ENCODE data around the gene CGRRF1. TPM values are rescaled to one million over a fixed set of nuclear protein-coding genes. Genes with fewer than 3 reads are reported as not detected.

Gene CGRRF1
- total and polyA plus RNA-seq, 7 donors: 11.6 to 52.8 (median 21.5) TPM

- H3K4me3 ChIP-seq: no peak overlapping the region
- H3K27ac ChIP-seq: peak overlapping the region; percentile 0 to 99 (median 62)
- no peak for TF ChIP-seq POLR2A (IDR thresholded peaks at IDR 0.05)
- TF ChIP-seq POLR2AphosphoS5 (IDR thresholded peaks at IDR 0.05): peak in 1 of 4 donors; percentile 22
- H3K27me3 ChIP-seq: no peaks in the 10 kb centered on the region
- 33 to 69% methylated on average over 3 of the region's 3 CpGs for WGBS, 2 donors
- peaks cover 0 to 84% (median 69%) of the 10 kb centered on the region in 4 donors for H3K4me1 ChIP-seq
- H3K36me3 ChIP-seq: peaks cover 0 to 8% (median 2%) of the 10 kb centered on the region in 4 donors
- no peaks in the 10 kb centered on the region for H3K9me3 ChIP-seq
- intact Hi-C loops (cut with DNase I): no loop called here
- DNase-seq: no peak
These were observed 68.3 kb downstream of the CGRRF1 start for GRCh38 chr14:54577977-54578376.

- intact Hi-C loops (cut with DNase I): no loop called here
- no peaks in the 10 kb centered on the region for H3K9me3 ChIP-seq
- 9 to 33% methylated on average over 1 of the region's 1 CpG for WGBS, 2 donors
- H3K27ac ChIP-seq: peak overlapping the region; percentile 13 to 99 (median 43)
- H3K4me1 ChIP-seq: peaks cover 0 to 82% (median 67%) of the 10 kb centered on the region in 4 donors
- TF ChIP-seq EP300 (IDR thresholded peaks at IDR 0.05) (no peak), POLR2A (IDR thresholded peaks at IDR 0.05) (no peak), POLR2AphosphoS5 (IDR thresholded peaks at IDR 0.05) (peak in 3 of 4 donors; percentile 22 to 52 (median 39))
- TF ChIP-seq, protein P1, sequence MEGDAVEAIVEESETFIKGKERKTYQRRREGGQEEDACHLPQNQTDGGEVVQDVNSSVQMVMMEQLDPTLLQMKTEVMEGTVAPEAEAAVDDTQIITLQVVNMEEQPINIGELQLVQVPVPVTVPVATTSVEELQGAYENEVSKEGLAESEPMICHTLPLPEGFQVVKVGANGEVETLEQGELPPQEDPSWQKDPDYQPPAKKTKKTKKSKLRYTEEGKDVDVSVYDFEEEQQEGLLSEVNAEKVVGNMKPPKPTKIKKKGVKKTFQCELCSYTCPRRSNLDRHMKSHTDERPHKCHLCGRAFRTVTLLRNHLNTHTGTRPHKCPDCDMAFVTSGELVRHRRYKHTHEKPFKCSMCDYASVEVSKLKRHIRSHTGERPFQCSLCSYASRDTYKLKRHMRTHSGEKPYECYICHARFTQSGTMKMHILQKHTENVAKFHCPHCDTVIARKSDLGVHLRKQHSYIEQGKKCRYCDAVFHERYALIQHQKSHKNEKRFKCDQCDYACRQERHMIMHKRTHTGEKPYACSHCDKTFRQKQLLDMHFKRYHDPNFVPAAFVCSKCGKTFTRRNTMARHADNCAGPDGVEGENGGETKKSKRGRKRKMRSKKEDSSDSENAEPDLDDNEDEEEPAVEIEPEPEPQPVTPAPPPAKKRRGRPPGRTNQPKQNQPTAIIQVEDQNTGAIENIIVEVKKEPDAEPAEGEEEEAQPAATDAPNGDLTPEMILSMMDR (IDR thresholded peaks at IDR 0.05): no peak
- peaks cover 0 to 8% (median 0%) of the 10 kb centered on the region in 4 donors for H3K36me3 ChIP-seq
- H3K4me3 ChIP-seq: no peak overlapping the region
- DNase-seq: no peak
- no peaks in the 10 kb centered on the region for H3K27me3 ChIP-seq
These were observed 69.9 kb downstream of the CGRRF1 start for GRCh38 chr14:54579621-54580020.

GRCh38 chr14:54580933-54581332 is 71.2 kb downstream of the CGRRF1 start:
- no peak for DNase-seq
- no peaks in the 10 kb centered on the region for H3K9me3 ChIP-seq
- H3K4me1 ChIP-seq: peaks cover 0 to 70% (median 55%) of the 10 kb centered on the region in 4 donors
- WGBS, 2 donors: 96 to 99% methylated on average over 3 of the region's 3 CpGs
- H3K36me3 ChIP-seq: peaks cover 0 to 8% (median 0%) of the 10 kb centered on the region in 4 donors
- intact Hi-C loops (cut with DNase I): no loop called here
- H3K4me3 ChIP-seq: no peak overlapping the region
- no peaks in the 10 kb centered on the region for H3K27me3 ChIP-seq
- TF ChIP-seq EP300 (IDR thresholded peaks at IDR 0.05) (no peak), POLR2AphosphoS5 (IDR thresholded peaks at IDR 0.05) (no peak), POLR2A (IDR thresholded peaks at IDR 0.05) (no peak)
- TF ChIP-seq, protein P1 (IDR thresholded peaks at IDR 0.05): no peak
- H3K27ac ChIP-seq: peak overlapping the region in 3 of 4 donors; percentile 13 to 99 (median 70)

DNA sequence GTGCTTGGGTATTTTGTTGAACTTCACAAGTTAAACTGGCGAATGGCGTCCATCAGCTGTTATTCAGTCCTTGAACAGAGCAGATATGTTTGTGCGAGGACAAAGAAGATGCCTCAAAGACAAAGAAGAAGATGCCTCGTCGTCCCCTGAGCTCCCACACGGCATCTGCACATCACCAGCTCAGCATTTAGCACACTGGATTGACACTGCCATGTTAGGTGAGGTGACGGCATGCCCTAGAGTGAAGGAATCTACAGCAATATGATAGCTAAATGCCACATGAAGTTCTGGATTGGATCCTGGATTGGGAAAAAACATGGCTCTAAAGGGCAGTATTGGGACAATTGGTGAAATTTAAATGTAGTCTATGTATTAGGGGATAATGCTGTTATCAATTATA is 72.6 kb downstream of the CGRRF1 start:
- TF ChIP-seq EP300 (IDR thresholded peaks at IDR 0.05): no peak
- no peak for TF ChIP-seq POLR2AphosphoS5 (IDR thresholded peaks at IDR 0.05)
- TF ChIP-seq POLR2A (IDR thresholded peaks at IDR 0.05): no peak
- TF ChIP-seq, protein P1 (IDR thresholded peaks at IDR 0.05): no peak
- Histone ChIP-seq H3K27ac (peak overlapping the region in 2 of 4 donors; percentile 14 to 20), H3K4me1 (peaks cover 0 to 56% (median 41%) of the 10 kb centered on the region in 4 donors), H3K36me3 (peaks cover 0 to 8% (median 0%) of the 10 kb centered on the region in 4 donors), H3K27me3 (no peaks in the 10 kb centered on the region), H3K4me3 (no peak overlapping the region), H3K9me3 (no peaks in the 10 kb centered on the region)
- intact Hi-C loops (cut with DNase I): no loop called here
- WGBS, 2 donors: 95 to 97% methylated on average over 7 of the region's 7 CpGs
- no peak for DNase-seq

GRCh38 chr14:54584097-54584496 is 74.4 kb downstream of the CGRRF1 start:
- Histone ChIP-seq H3K36me3 (peaks cover 0 to 3% (median 0%) of the 10 kb centered on the region in 4 donors), H3K27ac (peak overlapping the region in 1 of 4 donors; percentile 8), H3K27me3 (no peaks in the 10 kb centered on the region), H3K4me1 (peaks cover 0 to 39% (median 26%) of the 10 kb centered on the region in 4 donors), H3K9me3 (no peaks in the 10 kb centered on the region), H3K4me3 (no peak overlapping the region)
- 59 to 79% methylated on average over 1 of the region's 1 CpG for WGBS, 2 donors
- intact Hi-C loops (cut with DNase I): no loop called here
- DNase-seq: no peak
- TF ChIP-seq, protein P1 (IDR thresholded peaks at IDR 0.05): no peak
- TF ChIP-seq EP300 (IDR thresholded peaks at IDR 0.05) (no peak), POLR2AphosphoS5 (IDR thresholded peaks at IDR 0.05) (no peak), POLR2A (IDR thresholded peaks at IDR 0.05) (no peak)
